NCI-H69 (cell line): ENCODE measurements around the gene HLA-DOB.
A peak's percentile ranks its signal among the peaks of the same experiment; 100 is the strongest.

Experiments
- DNase-seq: peaks from one replicate; lab custom pipeline; 2025; lab: John Stamatoyannopoulos, UW

Gene HLA-DOB

GRCh38 chr6:32816746-32817204 is at the start of gene HLA-DOB:
TSS of gene HLA-DOB (minus strand) at chr6:32817002. CDS start at chr6:32816951, 51 bp downstream.
- no peak for DNase-seq

- DNase-seq: no peak
Measured at GRCh38 chr6:32865724-32866443, 49.1 kb upstream of the HLA-DOB start.

GRCh38 chr6:32862725-32863124 is 45.9 kb upstream of the HLA-DOB start:
- DNase-seq: no peak

- no peak for DNase-seq
Measured at GRCh38 chr6:32860674-32861073, 43.9 kb upstream of the HLA-DOB start.

GRCh38 chr6:32858194-32858593 is 41.4 kb upstream of the HLA-DOB start:
- DNase-seq: no peak

GRCh38 chr6:32857156-32857891 is 40.5 kb upstream of the HLA-DOB start:
- no peak for DNase-seq

GRCh38 chr6:32855467-32856174 is 38.8 kb upstream of the HLA-DOB start:
- no peak for DNase-seq

GRCh38 chr6:32854376-32855178 is 37.8 kb upstream of the HLA-DOB start:
- DNase-seq: no peak

GRCh38 chr6:32853541-32854375 is 37.0 kb upstream of the HLA-DOB start, which contains the start of the genes PSMB9 and TAP1:
TSS of gene PSMB9 (plus strand) at chr6:32854192. CDS start at chr6:32854230, 38 bp downstream.
TSS of gene TAP1 (minus strand) at chr6:32853704. CDS start at chr6:32853636, 68 bp downstream.
- DNase-seq: peak; percentile 85

GRCh38 chr6:32852844-32853540 is 36.2 kb upstream of the HLA-DOB start:
- DNase-seq: peak; percentile 38

- no peak for DNase-seq
Measured at GRCh38 chr6:32852018-32852843, 35.4 kb upstream of the HLA-DOB start.

- DNase-seq: no peak
Measured at GRCh38 chr6:32851025-32851424, 34.2 kb upstream of the HLA-DOB start.

GRCh38 chr6:32849126-32849525 is 32.3 kb upstream of the HLA-DOB start:
- DNase-seq: no peak

- DNase-seq: no peak
Measured at GRCh38 chr6:32847795-32848194, 31.0 kb upstream of the HLA-DOB start.

GRCh38 chr6:32847004-32847403 is 30.2 kb upstream of the HLA-DOB start:
- DNase-seq: no peak

- no peak for DNase-seq
Measured at GRCh38 chr6:32845384-32845884, 28.6 kb upstream of the HLA-DOB start.

- no peak for DNase-seq
Measured at GRCh38 chr6:32844839-32845383, 28.1 kb upstream of the HLA-DOB start.

GRCh38 chr6:32843979-32844838 is 27.4 kb upstream of the HLA-DOB start, which contains the start of gene PSMB8:
TSS of gene PSMB8 (minus strand) at chr6:32844047. CDS start at chr6:32843996, 51 bp downstream.
- DNase-seq: peak; percentile 95
